Measurements from ENCODE around the gene HSH2D.

DNA sequence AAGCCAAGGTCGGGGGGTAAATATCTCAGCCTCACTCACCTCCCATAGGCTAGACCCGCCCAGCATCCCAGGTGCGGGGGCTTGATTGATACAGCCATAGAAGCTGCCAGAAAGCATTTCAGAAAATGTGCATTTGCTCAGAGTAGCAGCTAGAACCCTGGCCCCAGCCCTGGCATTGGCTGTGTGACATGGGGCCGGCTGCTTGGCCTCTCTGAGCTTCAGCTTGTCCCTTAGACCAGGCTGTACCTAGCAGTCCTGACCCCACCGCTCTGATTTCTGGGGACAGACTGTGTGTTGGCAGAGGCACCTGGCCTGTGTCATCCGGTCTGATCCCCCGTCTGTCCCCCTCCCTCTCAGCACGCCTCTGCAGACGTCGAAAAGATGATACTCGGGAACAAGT lies 16.4 kb upstream of the HSH2D start:
- TF ChIP-seq, protein P1, sequence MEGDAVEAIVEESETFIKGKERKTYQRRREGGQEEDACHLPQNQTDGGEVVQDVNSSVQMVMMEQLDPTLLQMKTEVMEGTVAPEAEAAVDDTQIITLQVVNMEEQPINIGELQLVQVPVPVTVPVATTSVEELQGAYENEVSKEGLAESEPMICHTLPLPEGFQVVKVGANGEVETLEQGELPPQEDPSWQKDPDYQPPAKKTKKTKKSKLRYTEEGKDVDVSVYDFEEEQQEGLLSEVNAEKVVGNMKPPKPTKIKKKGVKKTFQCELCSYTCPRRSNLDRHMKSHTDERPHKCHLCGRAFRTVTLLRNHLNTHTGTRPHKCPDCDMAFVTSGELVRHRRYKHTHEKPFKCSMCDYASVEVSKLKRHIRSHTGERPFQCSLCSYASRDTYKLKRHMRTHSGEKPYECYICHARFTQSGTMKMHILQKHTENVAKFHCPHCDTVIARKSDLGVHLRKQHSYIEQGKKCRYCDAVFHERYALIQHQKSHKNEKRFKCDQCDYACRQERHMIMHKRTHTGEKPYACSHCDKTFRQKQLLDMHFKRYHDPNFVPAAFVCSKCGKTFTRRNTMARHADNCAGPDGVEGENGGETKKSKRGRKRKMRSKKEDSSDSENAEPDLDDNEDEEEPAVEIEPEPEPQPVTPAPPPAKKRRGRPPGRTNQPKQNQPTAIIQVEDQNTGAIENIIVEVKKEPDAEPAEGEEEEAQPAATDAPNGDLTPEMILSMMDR (IDR thresholded peaks at IDR 0.05) = no peak
- no peak for TF ChIP-seq ZFX (IDR thresholded peaks at IDR 0.05; ENCODE audit: borderline replicate concordance)

All from 22Rv1 (cell line).